ENCODE data around the gene CREG1.

The CREG1 gene

DNA sequence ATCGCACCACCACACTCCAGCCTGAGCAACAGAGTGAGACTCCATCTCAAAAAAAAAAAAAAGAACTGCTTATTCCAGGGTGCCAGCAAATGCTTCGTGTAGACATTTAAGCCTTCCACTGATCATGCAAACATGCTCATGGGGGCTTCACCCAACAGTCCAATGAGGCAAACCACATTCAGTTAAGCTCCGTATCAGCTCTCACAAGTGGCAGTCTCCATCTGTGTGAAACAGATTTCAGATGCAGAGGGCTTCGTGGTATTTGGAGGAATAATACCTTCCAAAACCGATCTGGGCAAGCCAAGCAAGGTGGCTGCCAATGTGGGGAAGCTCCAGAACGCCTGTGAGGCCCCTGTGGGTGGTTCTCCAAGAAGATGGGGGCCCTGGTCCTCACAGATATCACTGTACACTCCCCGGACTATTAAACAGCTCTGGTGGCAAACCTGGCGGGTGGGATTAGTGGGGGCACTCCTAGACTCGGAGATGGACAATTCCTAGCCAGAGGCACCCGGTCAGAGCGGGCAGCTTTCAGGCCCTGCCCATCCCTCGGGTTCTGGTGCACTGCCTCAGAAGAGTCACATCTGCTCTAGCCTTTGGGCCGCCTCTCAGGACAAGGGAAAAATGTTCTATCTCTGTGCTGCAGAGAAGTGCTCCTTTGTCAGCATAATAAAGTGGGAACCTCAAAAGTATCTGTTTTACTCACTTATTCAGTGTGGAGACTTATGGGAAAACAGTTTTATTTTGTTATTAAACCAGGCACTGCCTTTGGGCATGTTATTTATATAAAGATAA lies 10.2 kb downstream of the CREG1 start:
- Histone ChIP-seq H3K27me3 (ENCODE audit: control insufficient read depth, insufficient read depth, low read length) (no peaks in the 10 kb centered on the region), H3K4me3 (ENCODE audit: low read length) (no peak overlapping the region), H3K9me3 (replicated peaks; ENCODE audit: low read length) (no peaks in the 10 kb centered on the region), H3K9ac (ENCODE audit: low read depth, low read length) (no peak overlapping the region), H3K4me1 (ENCODE audit: control insufficient read depth, insufficient read depth, low read length) (peaks cover under 1% of the 10 kb centered on the region), H3K4me2 (ENCODE audit: low read length) (no peak overlapping the region), H3K36me3 (ENCODE audit: insufficient read depth, low read length) (no peaks in the 10 kb centered on the region)

DNA sequence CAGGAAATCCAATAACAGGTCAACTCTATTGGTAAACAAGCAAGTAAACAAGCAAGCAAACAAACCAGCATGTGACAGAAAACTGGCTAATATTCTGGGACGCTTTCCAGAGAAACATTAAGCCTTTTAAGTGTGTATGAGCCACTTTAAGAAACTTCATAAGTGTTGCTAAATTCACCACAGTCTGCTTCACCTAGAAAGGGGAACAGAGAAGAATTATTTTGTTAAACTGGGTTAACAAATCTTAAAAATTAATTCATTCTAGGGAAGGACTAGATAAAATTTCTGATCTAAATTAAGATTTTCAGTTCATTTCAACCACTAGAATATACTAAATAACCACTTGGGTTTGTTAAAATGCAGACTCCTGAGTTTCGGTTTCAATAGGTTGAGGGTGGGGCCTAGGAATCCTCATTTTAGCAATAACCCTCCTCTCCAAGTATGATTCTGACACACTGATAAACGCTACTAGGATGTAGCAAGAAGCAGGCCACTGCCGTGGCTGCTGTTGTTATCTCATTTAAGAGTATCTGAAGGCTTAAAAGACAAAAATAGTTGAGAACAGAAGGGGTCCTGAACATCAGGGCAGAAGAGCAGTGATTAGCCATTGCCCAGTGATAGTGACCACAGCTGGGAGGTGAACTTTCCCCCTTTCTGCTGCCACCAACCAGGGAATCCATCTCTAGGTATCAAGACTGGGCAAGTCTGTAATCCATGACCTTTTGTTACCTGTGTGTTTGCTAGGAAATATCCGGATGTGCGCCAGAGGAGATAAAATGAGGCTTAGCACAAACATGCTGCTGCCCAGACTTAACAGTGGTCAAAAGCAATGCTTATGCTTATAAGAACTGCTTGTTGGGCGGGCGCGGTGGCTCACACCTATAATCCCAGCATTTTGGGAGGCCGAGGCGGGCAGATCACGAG lies 11.2 kb downstream of the CREG1 start:
- Histone ChIP-seq H3K4me1 (ENCODE audit: control insufficient read depth, insufficient read depth, low read length) (no peaks in the 10 kb centered on the region), H3K4me3 (ENCODE audit: low read length) (no peak overlapping the region), H3K9ac (ENCODE audit: low read depth, low read length) (no peak overlapping the region), H3K9me3 (replicated peaks; ENCODE audit: low read length) (no peaks in the 10 kb centered on the region), H3K36me3 (ENCODE audit: insufficient read depth, low read length) (no peaks in the 10 kb centered on the region), H3K27me3 (ENCODE audit: control insufficient read depth, insufficient read depth, low read length) (no peaks in the 10 kb centered on the region), H3K4me2 (ENCODE audit: low read length) (no peak overlapping the region)

DNA sequence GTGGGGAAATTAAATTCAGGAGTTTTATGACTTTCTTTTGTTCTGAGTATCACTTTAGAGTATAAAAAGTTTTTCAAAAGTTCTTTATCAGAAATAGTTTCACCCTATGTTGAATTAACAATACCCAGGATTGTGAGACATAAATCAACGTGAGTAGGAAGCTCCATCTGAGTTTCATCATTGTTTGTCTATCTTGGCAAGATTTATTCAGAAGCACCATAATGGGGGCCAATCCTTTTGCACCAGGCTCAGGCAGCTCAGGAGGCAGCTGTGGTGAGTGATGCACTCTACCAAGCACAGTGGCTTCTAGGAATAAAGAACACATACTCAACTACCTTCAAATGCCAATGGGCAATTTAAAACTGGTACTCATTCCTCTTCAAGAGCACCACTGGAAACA lies 12.0 kb downstream of the CREG1 start:
- H3K4me3 ChIP-seq (ENCODE audit: low read length) = no peak overlapping the region
- H3K27me3 ChIP-seq (ENCODE audit: control insufficient read depth, insufficient read depth, low read length) = peaks cover 3% of the 10 kb centered on the region
- H3K36me3 ChIP-seq (ENCODE audit: insufficient read depth, low read length) = no peaks in the 10 kb centered on the region
- no peak overlapping the region for H3K9ac ChIP-seq (ENCODE audit: low read depth, low read length)
- no peaks in the 10 kb centered on the region for H3K9me3 ChIP-seq (replicated peaks; ENCODE audit: low read length)
- H3K4me1 ChIP-seq (ENCODE audit: control insufficient read depth, insufficient read depth, low read length) = no peaks in the 10 kb centered on the region
- H3K4me2 ChIP-seq (ENCODE audit: low read length) = no peak overlapping the region

DNA sequence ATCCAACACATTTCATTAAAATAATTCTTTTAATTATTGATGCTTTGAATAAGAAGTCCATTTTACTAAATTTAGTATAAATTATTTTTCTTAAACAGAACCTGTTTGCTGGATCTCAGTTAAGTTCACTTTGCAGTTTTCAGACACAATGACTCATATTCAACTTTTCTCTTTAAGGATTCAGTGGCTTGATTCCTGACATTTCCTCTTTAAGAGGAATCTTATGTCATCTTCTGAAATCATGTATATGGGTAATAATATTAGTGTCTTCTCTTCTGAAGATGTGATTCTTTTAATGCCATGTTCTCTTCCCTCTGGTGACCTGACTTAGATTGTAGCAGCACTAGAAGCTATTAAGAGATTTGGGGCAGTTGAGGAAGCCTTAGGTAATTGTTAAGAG lies 12.6 kb downstream of the CREG1 start:
- H3K36me3 ChIP-seq (ENCODE audit: insufficient read depth, low read length) = no peaks in the 10 kb centered on the region
- H3K9me3 ChIP-seq (replicated peaks; ENCODE audit: low read length) = no peaks in the 10 kb centered on the region
- no peak overlapping the region for H3K4me2 ChIP-seq (ENCODE audit: low read length)
- no peak overlapping the region for H3K4me3 ChIP-seq (ENCODE audit: low read length)
- H3K27me3 ChIP-seq (ENCODE audit: control insufficient read depth, insufficient read depth, low read length) = peaks cover 3% of the 10 kb centered on the region
- H3K9ac ChIP-seq (ENCODE audit: low read depth, low read length) = no peak overlapping the region
- H3K4me1 ChIP-seq (ENCODE audit: control insufficient read depth, insufficient read depth, low read length) = no peaks in the 10 kb centered on the region

DNA sequence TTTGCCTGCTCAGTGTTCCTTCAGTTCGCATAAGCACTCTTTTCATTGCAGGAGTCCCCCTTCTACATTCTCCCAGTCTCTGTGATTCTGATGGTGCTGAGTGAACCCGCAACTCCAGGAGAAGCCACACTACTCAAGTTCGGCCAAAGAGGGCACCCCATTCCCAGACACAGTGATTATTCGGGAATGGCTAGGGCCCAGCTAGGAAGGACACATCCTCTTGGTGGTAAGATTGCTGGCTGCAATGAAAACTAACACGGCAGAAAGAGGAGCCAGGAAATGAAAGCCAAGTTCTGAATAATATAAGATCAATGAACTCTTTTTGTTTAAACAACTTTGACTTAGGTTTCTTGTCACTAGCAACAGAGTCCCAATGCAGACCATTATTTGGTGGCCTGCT lies 14.9 kb downstream of the CREG1 start:
- H3K9me3 ChIP-seq (replicated peaks; ENCODE audit: low read length) = no peaks in the 10 kb centered on the region
- no peaks in the 10 kb centered on the region for H3K4me1 ChIP-seq (ENCODE audit: control insufficient read depth, insufficient read depth, low read length)
- no peak overlapping the region for H3K4me2 ChIP-seq (ENCODE audit: low read length)
- H3K27me3 ChIP-seq (ENCODE audit: control insufficient read depth, insufficient read depth, low read length) = peaks cover 7% of the 10 kb centered on the region
- no peak overlapping the region for H3K9ac ChIP-seq (ENCODE audit: low read depth, low read length)
- no peaks in the 10 kb centered on the region for H3K36me3 ChIP-seq (ENCODE audit: insufficient read depth, low read length)
- H3K4me3 ChIP-seq (ENCODE audit: low read length) = no peak overlapping the region

DNA sequence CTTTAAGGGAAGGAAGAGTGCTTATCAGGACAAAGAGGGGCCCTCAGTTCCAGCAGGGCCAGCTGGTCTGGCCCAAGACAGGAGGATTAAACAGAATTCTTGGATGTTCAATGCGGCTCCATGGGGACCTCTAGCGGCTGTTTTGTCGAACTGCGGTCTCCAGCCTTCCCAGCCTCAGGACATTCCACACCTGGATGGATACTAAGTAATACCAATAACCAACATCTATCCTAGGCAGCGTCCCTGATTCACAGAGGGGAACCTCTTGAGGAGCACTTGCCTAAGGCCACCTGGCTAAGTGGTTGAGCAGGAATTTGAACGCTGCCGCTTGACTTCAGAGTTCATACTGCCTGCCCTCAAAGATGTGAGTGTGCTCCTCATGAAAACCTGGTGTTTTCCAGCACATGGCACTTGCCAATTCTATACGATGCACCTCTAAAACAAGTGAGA lies 19.7 kb downstream of the CREG1 start:
- no peaks in the 10 kb centered on the region for H3K4me1 ChIP-seq (ENCODE audit: control insufficient read depth, insufficient read depth, low read length)
- no peak overlapping the region for H3K4me2 ChIP-seq (ENCODE audit: low read length)
- no peaks in the 10 kb centered on the region for H3K36me3 ChIP-seq (ENCODE audit: insufficient read depth, low read length)
- H3K4me3 ChIP-seq (ENCODE audit: low read length) = no peak overlapping the region
- no peak overlapping the region for H3K9ac ChIP-seq (ENCODE audit: low read depth, low read length)
- H3K9me3 ChIP-seq (replicated peaks; ENCODE audit: low read length) = no peaks in the 10 kb centered on the region
- peaks cover 15% of the 10 kb centered on the region for H3K27me3 ChIP-seq (ENCODE audit: control insufficient read depth, insufficient read depth, low read length)

DNA sequence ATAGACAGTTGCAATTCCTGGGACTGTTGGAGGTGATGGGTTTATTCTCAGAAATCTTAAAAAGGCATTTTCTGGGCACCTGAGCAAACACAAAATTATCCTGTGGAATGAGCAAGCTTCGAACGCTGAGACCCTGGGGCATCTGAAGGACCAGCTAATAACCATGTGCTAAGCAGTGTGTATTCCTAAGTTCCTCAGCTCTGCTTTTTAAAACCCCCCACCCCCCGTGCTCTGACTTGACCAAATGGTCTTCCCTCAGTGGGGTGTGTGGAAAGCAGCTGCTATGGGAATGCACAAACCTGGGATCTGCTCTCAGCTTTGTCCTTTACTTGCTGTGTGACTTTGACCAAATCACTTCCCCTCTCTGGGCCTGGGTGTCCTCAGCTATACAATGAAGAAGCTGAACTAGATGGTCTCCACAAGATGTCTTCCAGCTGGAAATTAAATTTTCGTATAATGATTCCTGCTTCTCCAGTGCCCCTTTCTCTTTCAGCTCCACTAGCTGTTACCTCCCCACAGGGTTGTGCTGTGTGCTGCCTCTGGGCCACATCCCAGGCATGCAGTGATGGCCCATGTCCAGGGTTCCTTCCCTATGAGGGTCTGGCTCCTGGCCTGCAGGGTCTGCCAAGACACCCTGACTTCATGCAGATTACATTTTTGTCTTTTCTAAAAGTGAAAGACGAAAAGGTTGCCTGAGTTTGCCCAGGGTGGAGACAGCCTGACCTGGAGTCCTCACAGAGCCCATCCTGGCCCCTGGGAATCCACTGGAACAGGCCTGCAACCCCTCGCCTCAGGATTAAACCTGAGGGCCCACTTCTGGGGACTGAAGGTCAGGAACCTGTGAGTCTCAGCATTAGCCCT lies 20.4 kb downstream of the CREG1 start:
- no peaks in the 10 kb centered on the region for H3K4me1 ChIP-seq (ENCODE audit: control insufficient read depth, insufficient read depth, low read length)
- H3K36me3 ChIP-seq (ENCODE audit: insufficient read depth, low read length) = no peaks in the 10 kb centered on the region
- peaks cover 20% of the 10 kb centered on the region for H3K27me3 ChIP-seq (ENCODE audit: control insufficient read depth, insufficient read depth, low read length)
- no peak overlapping the region for H3K4me2 ChIP-seq (ENCODE audit: low read length)
- no peaks in the 10 kb centered on the region for H3K9me3 ChIP-seq (replicated peaks; ENCODE audit: low read length)
- no peak overlapping the region for H3K9ac ChIP-seq (ENCODE audit: low read depth, low read length)
- H3K4me3 ChIP-seq (ENCODE audit: low read length) = no peak overlapping the region

DNA sequence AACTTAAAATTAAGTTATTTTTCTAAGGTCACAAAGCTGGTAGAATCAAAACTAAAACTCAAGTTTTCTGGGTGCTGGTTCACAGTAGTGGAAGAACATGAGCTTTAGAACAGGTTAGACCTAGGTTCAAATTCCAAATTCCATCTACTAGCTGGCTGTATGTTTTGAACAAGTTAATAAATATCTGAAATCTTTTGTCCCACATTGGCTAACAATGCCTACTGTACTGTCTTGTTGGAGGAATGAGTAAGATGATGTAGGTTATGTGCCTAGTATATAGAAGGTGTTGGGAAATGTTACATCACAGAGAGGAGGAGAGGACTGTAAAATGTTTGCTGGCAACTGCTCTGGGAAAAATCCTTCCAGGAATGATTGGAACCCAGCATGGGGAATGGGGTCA lies 21.2 kb downstream of the CREG1 start:
- Histone ChIP-seq H3K4me2 (ENCODE audit: low read length) (no peak overlapping the region), H3K27me3 (ENCODE audit: control insufficient read depth, insufficient read depth, low read length) (peaks cover 20% of the 10 kb centered on the region), H3K4me3 (ENCODE audit: low read length) (no peak overlapping the region), H3K36me3 (ENCODE audit: insufficient read depth, low read length) (no peaks in the 10 kb centered on the region), H3K9ac (ENCODE audit: low read depth, low read length) (no peak overlapping the region), H3K4me1 (ENCODE audit: control insufficient read depth, insufficient read depth, low read length) (no peaks in the 10 kb centered on the region), H3K9me3 (replicated peaks; ENCODE audit: low read length) (no peaks in the 10 kb centered on the region)

DNA sequence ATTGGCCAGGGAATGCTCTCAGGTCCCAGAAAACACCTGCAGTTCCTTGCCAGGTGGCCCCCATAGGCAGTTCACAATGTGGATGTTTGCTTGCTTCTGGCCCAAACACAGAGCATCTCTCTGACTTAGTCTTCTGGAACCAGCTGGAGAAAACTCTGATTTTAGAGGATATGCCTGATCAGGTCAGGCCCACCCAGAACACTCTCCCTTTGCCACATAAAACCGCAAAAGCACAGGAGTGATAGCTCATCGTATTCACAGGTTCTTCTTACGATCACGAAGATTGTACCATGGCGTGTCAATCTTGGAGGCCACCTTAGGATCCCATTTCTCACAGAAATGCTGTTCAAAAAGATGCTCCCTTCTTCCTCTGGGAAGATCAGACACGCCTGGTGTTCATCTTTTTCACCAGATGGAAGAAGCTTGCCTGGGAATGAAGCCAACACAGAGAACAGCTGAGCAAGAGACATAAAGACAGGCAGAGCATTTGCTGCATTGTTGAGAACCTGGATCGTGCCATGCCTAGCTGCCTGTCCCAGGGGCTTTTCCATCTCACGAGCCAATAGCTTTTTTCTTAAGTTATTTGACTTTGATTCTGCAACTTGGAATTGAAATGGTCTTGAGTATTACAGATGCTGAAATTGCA lies 23.6 kb downstream of the CREG1 start:
- H3K27me3 ChIP-seq (ENCODE audit: control insufficient read depth, insufficient read depth, low read length) = peaks cover 29% of the 10 kb centered on the region
- H3K4me3 ChIP-seq (ENCODE audit: low read length) = no peak overlapping the region
- no peaks in the 10 kb centered on the region for H3K36me3 ChIP-seq (ENCODE audit: insufficient read depth, low read length)
- H3K9me3 ChIP-seq (replicated peaks; ENCODE audit: low read length) = no peaks in the 10 kb centered on the region
- H3K4me1 ChIP-seq (ENCODE audit: control insufficient read depth, insufficient read depth, low read length) = no peaks in the 10 kb centered on the region
- no peak overlapping the region for H3K4me2 ChIP-seq (ENCODE audit: low read length)
- no peak overlapping the region for H3K9ac ChIP-seq (ENCODE audit: low read depth, low read length)

DNA sequence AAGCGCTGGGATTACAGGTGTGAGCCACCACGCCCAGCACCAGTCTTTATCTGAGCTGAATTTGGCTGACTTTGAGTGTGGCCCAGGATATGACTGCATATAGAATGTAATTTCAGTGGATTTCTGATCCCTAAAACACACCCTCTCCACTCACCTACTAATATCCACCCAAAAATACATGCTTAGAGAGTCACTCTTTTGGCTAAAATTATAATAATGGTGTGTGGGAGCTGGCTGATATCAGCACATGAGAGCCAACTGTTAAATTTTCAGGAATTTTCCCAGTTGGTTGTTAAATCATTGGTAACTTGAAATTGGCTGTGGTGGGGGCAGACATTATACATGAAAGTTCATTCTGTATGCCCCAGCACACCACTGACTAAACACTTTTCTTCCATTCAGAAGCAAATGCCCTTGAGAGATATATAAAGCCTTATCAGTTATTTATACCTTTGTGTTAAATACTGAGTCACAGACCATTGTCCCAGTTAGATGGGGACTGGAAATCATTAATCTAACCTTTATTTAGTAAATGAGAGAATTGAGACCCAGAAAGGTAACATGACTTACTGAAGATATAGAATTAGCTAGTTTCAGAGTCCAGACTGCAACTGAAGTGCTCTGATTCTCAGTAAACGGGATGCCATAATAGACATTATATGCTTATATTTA lies 25.4 kb downstream of the CREG1 start:
- no peaks in the 10 kb centered on the region for H3K36me3 ChIP-seq (ENCODE audit: insufficient read depth, low read length)
- peaks cover 29% of the 10 kb centered on the region for H3K27me3 ChIP-seq (ENCODE audit: control insufficient read depth, insufficient read depth, low read length)
- H3K4me2 ChIP-seq (ENCODE audit: low read length) = no peak overlapping the region
- no peak overlapping the region for H3K9ac ChIP-seq (ENCODE audit: low read depth, low read length)
- no peaks in the 10 kb centered on the region for H3K4me1 ChIP-seq (ENCODE audit: control insufficient read depth, insufficient read depth, low read length)
- no peaks in the 10 kb centered on the region for H3K9me3 ChIP-seq (replicated peaks; ENCODE audit: low read length)
- H3K4me3 ChIP-seq (ENCODE audit: low read length) = no peak overlapping the region

Measured in skeletal muscle satellite cell (primary cell).